MCF 10A (cell line): Measurements from ENCODE around the gene PKN2. TPM values are rescaled to one million over a fixed set of nuclear protein-coding genes. Genes with fewer than 3 reads are reported as not detected.
"Not testable (repeated sequence)": the region's sequence is repeated elsewhere in the genome, so short reads cannot be mapped to it uniquely, and the experiment has no call there.

Source experiments
- BruUV-seq: library from RNA; stranded (reverse); fragments of 400-500 nt; replicated peaks from 2 replicates; lab custom pipeline; 2021; lab: Mats Ljungman, UMichigan
- CTCF ChIA-PET: fragments of 300-600 bp; sonication (Branson Sonifier 250); formaldehyde crosslinking; extraction: SDS; loops from one replicate; lab custom pipeline; 2021; ENCODE audit warnings: antibody characterized with exemption, inconsistent platforms; lab: Yijun Ruan, JAX
- POLR2A ChIA-PET: fragments of 300-600, 350-650 bp; sonication (Branson Sonifier 250); formaldehyde crosslinking; extraction: SDS; loops from one replicate; lab custom pipeline; 2020; ENCODE audit warnings: antibody characterized with exemption, inconsistent platforms; lab: Yijun Ruan, JAX
- DNase-seq: peaks from one replicate; pipeline ENCODE4 v3.0.0-alpha.2; 2018; ENCODE audit not compliant: unreplicated experiment
- H3K27ac Mint-ChIP-seq: one replicate; pipeline ENCODE4 v1.8.0; 2022; ENCODE audit warnings: mild to moderate bottlenecking, low read depth, mixed read lengths; ENCODE audit not compliant: unreplicated experiment
- H3K27me3 Mint-ChIP-seq: one replicate; pipeline ENCODE4 v1.8.0; 2022; ENCODE audit warnings: mixed read lengths; ENCODE audit not compliant: insufficient read depth, unreplicated experiment
- H3K36me3 Mint-ChIP-seq: one replicate; pipeline ENCODE4 v1.8.0; 2022; ENCODE audit warnings: mild to moderate bottlenecking, moderate library complexity, mixed read lengths; ENCODE audit not compliant: insufficient read depth, unreplicated experiment
- H3K4me1 Mint-ChIP-seq: one replicate; pipeline ENCODE4 v1.8.0; 2022; ENCODE audit warnings: mixed read lengths; ENCODE audit not compliant: insufficient read depth, unreplicated experiment
- H3K4me3 Mint-ChIP-seq: one replicate; pipeline ENCODE4 v1.8.0; 2022; ENCODE audit warnings: mild to moderate bottlenecking, moderate library complexity, mixed read lengths; ENCODE audit not compliant: unreplicated experiment
- H3K9me3 Mint-ChIP-seq: one replicate; pipeline ENCODE4 v1.8.0; 2022; ENCODE audit warnings: mixed read lengths; ENCODE audit not compliant: unreplicated experiment
- CTCF ChIP-seq: fragments of 200-600 bp; IDR thresholded peaks from one replicate; pipeline ENCODE4 v1.8.0; 2022; ENCODE audit warnings: antibody characterized with exemption, mild to moderate bottlenecking; ENCODE audit not compliant: unreplicated experiment
- intact Hi-C: fragments of 100-400 bp; cut with micrococcal nuclease; formaldehyde crosslinking; loops from 2 replicates; pipeline ENCODE4 v1.14.1; 2022
- total RNA-seq: library from RNA; stranded (reverse); gene quantifications from 2 replicates; pipeline ENCODE4 v1.2.3, GENCODE V29; 2022

The PKN2 gene
- total RNA-seq, 1 experiment from 2014 or later = 40.2 TPM

GRCh38 chr1:88878731-88879130 lies 194.7 kb downstream of the PKN2 start:
- TF ChIP-seq CTCF = no peak
- intact Hi-C loops = loop anchor here (5.0 kb wide), 1 partner anchor 701 kb away; no protein-coding TSS in a partner anchor
- H3K36me3 Mint-ChIP-seq = peaks cover 49% of the 10 kb centered on the region
- H3K27ac Mint-ChIP-seq = peak overlapping the region; percentile 54
- CTCF ChIA-PET = interaction anchor here (0.5 to 5.4 kb wide), 19 partner anchors 9 to 551 kb away, joined by 3 to 79 read pairs (median 5); partner anchors contain the start of genes GTF2B and PKN2
- POLR2A ChIA-PET = interaction anchor here (1.6 kb wide), 1 partner anchor 12 kb away, joined by 4 read pairs; no protein-coding TSS in a partner anchor
- H3K27me3 Mint-ChIP-seq = no peaks in the 10 kb centered on the region
- H3K4me1 Mint-ChIP-seq = peaks cover 14% of the 10 kb centered on the region
- no TSS peak for BruUV-seq
- DNase-seq = no peak
- no peak overlapping the region for H3K4me3 Mint-ChIP-seq
- H3K9me3 Mint-ChIP-seq = no peaks in the 10 kb centered on the region

GRCh38 chr1:88880717-88881116 lies 196.6 kb downstream of the PKN2 start:
- H3K27ac Mint-ChIP-seq, H3K27me3 Mint-ChIP-seq, H3K9me3 Mint-ChIP-seq, BruUV-seq, H3K4me3 Mint-ChIP-seq, DNase-seq, intact Hi-C loops: not testable (repeated sequence)
- ChIA-PET CTCF (interaction anchor here (0.6 kb wide), 1 partner anchor 328 kb away, joined by 3 read pairs; no protein-coding TSS in a partner anchor), POLR2A (interaction anchor here (1.0 kb wide), 1 partner anchor 9 kb away, joined by 3 read pairs; no protein-coding TSS in a partner anchor)
- peaks cover 11% of the 10 kb centered on the region for H3K4me1 Mint-ChIP-seq
- peaks cover 63% of the 10 kb centered on the region for H3K36me3 Mint-ChIP-seq

GRCh38 chr1:88883156-88883555 lies 199.1 kb downstream of the PKN2 start:
- ChIA-PET POLR2A (no interaction called here), CTCF (no interaction called here)
- intact Hi-C loops = no loop called here
- no peaks in the 10 kb centered on the region for H3K9me3 Mint-ChIP-seq
- peaks cover 79% of the 10 kb centered on the region for H3K36me3 Mint-ChIP-seq
- TF ChIP-seq CTCF = no peak
- no peak for DNase-seq
- H3K27me3 Mint-ChIP-seq = no peaks in the 10 kb centered on the region
- H3K4me1 Mint-ChIP-seq = peaks cover 12% of the 10 kb centered on the region
- no TSS peak for BruUV-seq
- no peak overlapping the region for H3K27ac Mint-ChIP-seq
- H3K4me3 Mint-ChIP-seq = no peak overlapping the region

Other genes with a start within 250 kb of the PKN2 start
- gene GTF2B, start 207.3 kb downstream of the PKN2 start, total RNA-seq = 16.9 and 18.8 TPM in 2 replicates